ENCODE results near the gene PLCD3.

Gene PLCD3

DNA sequence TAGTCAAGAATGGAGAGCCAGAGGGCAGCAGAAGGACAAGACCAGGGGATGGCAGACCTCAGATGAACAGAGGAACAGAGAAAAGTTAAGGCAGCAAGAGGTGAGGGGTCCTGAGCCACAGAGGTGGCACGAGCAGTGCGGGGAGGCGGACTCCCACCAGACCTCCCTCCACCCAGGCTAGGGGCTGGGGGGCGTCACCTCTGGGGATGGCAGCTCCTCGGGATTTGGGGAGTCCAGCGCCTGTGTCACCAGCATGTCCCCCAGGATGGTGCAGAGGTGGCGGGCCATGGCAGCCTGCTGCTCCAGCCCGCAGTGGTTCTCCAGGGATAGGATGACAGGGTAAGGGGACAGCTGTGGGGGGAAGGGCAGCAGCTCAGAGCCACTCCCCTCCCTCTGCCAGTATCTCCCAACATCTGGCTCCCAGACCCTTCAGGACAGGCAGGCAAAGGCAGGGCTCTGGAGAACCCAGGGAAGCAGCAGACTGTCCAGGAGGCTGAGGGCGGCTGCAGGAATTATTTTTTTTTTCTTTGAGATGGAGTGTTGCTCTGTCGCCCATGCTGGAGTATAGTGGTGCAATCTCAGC, 15.8 kb downstream of the PLCD3 start:
- DNase-seq, result no peak

DNA sequence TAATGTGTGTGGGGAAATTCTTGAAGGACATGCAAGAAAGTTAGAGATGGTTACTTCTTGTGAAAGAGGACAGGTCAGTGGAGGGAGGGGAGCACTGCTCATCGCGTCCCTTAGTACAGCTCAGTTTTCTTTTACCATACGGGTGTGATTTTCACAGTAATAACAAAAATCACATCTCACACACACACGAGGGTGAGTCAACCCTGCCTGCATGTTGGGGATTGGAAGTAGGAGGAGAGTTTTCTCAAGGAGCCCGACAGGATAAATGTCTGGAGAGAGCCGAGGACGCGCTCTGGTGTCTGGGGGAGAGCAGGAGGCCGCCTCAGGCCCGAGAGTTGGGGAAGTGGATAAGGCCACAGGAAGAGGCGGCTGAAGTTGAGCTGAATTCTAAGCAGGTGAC, 16.4 kb downstream of the PLCD3 start:
- DNase-seq, result no peak

DNA sequence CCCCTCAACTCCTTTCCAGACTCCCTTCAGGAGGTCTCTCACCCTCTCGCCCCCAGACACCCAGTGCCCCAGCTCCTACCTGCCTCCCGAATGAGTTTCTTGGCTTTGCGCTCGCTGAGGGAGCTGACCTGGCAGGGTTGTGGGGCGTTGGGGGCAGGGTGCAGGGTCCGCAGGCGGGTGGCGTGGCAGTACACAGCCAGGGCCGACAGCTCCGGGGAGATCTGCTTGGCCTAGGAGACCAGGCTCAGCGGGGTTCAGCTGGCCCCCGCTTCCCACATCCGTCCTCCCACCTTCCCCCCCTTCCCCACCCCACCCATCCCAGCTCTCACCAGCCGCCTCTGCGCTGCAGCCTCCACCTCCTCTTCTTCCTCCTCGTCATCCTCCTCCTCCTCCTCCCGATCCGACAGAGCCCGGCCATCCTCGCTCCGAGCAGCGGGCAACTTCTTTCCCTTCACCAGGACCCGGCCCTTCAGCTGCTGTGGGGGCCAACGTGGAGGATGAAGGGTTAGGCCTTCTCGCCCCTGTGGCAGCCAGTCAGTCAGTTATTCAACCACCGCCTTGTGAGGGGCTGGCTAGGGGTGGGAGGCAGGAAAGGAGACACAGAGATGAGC, 17.2 kb downstream of the PLCD3 start:
- DNase-seq, result no peak

DNA sequence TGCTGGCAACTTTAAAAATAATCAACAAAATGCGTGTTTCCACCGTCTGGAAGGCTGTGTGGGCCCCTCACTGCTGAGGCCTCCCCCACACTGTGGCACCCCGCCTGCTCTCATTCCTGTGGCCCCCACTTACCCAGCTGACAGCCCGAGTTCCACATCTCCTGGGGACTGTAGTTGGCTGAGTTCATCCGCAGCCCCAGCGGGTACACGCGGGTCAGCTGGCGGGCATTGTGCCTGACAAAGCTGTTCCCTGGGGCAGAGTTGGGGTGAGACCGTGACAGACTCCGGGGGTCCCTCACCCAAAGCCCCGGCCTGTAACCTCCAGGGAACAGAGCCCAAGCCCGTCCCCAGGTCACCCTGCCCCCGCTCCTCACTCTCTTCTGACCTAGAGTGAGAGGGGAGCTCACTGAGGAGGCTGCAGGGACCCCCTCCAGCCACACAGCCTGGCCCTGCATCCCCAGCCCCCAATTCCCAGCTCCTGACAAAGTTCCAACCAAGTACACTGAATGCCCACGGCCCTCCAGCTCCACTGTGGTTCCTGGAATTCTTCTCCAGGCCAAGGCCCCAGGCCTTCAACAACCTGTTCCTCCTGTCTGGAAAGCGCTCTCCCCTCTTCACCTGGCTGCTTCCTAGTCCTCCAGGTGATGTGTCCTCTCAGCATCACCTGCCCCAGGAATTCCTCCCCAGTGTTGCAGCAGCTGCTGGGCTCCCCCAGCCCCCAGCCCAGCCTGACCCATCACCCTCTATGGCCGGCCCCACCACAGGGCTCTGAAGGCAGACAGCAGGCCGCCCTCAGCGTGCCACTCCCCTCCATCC, 18.0 kb downstream of the PLCD3 start:
- no peak for DNase-seq

DNA sequence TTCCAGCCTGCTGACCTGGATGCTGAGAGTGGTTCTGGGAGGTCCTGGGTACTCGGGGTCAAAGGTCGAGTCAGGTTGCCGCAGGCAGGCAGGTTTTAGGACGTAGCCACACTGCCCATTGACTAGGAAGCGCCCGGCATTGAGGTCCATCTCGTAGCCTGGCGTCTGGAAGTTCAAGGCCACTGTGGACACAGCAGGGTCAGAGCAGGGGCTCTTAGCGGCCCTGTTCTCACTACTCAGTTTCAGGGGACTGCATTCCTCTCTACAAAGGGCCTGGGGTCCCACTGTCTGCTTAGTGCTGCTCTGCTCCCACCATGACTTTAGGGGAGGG, 18.9 kb downstream of the PLCD3 start:
- no peak for DNase-seq

DNA sequence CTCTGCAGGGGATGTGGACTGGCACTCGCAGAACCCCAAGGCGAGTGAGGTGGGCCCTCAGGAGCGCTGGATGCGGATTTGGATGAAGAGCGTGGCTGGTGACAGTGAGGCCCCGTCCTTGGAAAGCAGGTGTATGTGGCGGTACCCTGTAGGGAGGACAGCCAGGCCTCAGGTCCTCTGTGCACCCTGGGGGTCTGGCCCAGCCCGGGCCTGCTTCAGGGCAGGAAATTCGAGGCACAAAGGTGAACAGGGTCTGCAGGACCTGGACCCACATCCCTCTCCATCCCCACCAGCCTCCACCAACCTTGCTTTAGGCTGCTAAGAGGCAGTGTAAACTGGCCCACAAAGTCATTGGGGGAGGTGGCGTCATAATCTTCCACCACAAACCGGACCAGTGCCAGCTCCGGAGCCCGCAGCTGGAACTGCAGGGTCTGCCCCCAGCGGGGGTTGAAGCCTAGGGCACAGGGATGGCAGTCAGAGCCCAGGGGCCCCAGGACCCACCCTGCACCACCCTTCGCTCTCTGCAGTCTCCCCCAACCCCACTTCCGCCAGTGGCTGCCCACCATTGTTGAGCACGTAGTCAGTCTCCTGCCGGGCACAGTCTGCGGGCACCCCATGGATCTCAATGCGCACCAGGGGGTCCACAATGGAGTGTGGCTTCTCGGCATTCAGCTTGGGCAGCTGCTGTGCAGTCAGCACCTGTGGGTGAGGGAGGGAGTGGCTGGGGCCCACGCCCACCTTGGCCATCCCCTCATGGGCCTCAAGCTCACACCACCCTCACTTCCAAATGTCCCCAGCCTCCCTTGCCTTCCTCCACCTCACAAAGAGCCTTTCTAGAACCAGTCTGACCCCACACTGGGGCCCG, 19.5 kb downstream of the PLCD3 start:
- DNase-seq, result no peak

DNA sequence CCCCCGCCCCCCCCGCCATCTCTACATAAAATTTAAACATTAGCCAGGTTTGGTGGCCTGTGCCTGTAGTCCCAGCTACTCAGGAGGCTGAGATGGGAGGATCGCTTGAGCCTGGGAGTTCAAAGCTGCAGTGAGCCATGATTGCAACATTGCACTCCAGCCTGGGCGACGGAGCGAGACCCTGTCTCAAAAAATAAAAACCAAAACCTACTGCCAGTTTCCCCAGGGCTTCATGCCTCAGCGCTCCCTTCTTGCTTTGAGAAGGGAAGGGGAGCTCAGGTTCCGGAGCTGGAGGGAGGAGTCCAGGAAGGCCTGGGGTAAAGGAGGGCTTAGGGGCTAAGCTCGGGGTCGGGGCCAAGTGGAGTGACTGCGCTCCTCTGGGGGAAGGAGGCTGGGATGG, 20.5 kb downstream of the PLCD3 start:
- DNase-seq, result no peak

DNA sequence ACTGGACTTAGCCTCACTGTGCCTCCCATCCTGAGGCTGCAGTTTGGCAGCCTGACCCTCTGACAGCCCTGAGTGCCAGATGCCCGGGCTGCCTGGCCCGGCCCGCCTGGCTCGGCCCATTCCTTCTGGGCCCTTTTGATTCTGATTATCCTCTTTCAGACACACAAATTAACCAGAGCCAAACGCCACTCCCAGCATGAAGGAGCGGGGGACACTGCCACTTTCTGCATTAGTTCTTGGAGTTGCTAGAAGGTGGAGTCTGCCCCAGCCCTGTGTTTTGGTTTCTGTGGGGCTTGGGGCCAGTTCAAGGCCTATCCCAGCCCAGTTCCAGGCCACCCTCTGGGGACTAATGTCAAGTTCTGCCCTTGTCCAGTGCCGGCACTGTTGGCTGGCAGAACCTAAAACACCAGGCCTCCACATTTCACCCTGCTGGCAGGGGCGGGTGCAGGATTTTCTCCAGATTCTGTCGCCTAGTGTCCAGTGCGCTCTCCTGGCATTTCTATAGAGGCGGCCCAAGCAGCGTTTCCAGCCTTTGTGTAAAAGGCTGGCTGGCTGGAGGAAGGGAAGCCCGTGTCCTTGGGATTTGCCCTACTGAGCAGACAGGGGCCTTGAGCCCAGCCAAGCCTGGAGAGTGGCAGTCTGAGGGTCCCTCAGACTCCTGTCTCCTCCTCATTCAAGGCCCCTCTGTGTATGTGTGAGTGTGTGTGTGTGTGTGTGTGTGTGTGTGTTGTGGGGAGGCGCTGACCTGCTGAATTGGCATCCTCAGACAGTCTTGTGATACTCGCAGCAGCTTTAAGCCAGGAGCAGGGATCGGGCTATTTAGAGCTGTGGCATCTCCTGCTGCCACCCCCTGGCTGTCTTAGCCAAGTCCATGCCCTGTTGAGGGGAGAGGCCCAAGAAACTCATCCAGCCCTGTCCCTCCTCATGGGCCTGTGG, 21.4 kb downstream of the PLCD3 start:
- DNase-seq, result no peak

DNA sequence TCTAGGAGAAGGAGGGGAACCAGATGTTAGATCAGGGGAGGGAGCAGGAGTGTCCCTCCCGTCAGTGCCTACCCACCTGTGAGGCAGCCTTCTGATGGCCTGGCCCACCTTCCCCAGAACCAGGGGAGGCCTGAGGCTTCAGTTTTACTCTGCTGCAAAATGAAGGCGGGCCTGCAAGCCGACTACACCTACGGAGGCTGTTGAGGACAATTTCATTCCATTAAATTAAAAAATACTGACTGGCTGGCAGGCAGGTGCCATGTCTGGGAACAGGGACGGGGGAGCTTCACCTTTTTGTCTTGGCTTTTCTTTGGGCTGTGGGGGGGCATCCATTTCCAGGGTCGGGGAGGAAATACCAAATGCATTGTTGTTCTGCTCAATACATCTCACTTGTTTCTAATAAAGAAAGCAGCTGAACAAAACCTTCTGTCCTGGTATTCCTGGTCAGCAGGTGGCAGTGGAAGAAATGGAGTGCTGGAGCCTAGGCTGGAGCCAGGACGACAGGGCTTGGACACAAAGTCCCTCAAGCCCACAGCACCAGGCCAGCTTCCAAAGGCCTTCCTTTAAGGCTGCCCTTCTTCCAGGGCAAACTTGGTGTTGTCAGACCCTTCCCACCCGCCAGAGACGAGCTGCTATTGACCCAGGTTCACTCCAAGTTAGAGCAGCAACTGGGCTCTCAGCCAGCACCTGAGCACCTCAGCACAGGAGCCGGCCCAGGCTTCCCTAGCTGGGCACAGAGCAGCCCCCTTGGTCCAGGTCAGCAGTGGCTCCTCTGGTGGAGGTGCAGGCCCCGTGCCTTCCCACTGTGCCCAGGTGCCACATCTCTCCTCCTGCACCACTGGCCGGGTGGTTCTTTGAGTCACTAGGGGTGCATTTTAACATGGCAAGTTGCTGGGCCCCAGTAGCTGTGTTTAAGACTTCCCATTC, 23.5 kb downstream of the PLCD3 start:
- DNase-seq, result no peak

DNA sequence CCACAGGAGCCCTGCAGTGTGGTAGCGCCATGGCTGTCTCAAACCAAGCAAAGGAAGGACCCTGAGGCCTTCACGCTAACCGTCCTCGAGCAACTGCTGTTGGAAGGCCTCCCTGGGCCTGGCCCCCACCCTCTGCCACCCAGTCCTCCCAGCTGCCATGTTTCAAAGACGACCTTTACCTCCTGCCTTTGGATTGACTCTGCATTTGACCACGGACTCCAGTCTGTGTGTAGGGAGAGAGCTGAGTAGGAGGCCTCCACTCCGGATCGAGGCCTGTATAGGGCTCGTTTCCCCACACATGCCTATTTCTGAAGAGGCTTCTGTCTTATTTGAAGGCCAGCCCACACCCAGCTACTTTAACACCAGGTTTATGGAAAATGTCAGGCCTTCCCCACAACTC, 24.3 kb downstream of the PLCD3 start:
- no peak for DNase-seq

DNA sequence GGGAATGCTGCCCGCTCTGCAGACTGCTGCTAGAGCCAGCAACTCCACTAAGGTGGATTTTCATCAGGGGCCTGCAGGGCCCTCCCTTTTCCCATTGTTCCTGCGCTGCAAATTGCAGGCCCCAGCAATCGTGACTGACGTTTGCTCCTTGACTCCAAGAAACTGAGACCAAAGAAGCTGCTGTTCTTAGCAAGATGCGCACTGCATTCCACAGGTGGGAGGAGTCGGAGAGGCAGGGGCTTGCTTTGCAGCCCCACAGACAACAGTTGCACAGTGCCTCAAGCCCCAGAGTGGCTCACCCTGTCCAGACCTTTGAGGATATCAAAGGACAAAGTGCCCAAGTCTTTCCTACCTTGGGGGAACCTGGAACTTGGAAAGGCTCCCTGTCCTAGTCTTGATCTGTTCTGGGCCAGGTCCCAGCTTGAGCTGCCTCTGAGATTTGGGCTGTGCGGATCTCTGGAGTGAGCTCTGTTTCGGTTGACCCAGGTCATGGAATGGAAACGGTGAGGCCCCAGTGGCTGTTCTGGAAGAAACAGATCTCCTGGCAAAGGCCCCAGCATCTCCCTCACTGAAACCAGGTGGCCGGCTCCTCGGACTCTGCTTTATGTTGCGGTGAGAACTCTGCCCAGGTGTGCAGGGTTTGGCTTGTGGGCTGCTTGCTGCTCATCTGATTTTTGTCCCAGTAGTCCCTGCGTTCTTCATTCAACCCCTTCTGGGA, 24.9 kb downstream of the PLCD3 start:
- DNase-seq, result no peak

DNA sequence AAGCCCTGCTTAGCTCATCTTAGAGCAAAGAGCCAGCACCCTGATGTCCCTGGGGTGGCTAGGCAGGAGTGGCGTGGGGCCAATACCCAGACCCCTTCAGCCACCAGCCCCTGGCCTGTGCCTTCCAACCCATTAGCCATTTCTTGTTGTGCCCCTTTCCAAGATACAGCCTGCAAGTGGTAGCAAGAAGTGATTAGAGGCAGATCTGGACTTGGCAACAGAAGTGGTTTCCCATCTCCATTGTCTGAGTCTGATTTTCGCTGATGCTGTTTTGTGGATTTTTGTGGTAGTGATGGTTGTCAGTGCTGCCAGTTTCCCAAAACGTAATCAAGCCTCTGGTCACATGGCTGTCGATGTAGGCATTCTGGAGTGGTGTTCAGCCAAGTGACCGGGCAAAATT, 25.7 kb downstream of the PLCD3 start:
- DNase-seq, result no peak

DNA sequence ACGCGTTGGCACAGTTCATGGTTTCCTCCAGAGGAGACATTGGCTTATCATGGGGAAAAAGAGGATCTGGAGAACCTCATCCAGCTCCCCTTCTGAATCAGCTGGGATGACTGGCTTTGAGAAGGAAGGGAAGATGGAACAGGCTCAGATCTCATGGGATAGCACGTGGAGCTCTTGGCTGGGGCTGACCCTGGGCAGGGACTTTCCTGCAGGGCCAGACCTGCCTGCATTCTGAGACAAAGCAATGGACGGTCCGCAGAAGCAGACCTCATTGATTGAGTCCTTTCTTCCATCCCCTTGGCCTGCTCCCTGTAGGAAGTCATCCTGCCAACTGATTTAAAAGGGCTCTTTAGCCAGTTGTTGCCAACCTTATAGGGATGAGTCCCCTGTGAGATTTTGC, 26.2 kb downstream of the PLCD3 start:
- no peak for DNase-seq

DNA sequence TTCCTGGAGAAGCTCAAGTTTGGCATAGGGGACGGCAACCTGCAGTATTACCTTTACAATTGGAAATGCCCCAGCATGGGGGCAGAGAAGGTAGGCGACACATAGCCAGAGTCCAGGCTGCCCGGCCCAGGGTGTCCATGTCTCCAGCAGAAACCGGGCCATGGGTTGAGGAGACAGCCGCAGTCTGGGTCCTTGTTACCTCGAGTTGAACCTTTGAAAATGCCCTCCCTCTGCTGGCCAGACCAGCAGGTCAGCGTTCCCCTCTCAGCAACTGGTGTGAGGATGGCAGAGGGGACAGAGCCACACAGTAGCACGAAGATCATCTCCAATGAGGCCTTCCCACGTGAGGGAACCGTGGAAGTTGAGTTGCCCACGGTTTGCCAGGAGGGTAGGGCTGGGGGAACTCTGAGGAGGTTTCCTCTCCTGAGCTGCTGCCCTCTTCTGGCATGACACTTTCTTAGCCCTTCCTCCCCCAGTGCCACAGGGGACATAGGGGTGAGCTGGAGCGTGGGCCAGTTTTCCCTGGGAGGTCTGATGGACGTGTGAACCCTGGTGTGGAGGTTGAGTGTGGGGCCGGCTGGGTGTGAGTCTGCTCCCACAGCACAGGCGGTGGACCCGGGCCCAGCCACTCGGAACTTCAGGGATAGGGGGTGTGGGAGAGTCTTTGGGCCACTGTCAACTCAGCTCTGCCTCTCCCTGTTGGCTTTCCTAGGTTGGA, 27.2 kb downstream of the PLCD3 start:
- DNase-seq, result no peak

DNA sequence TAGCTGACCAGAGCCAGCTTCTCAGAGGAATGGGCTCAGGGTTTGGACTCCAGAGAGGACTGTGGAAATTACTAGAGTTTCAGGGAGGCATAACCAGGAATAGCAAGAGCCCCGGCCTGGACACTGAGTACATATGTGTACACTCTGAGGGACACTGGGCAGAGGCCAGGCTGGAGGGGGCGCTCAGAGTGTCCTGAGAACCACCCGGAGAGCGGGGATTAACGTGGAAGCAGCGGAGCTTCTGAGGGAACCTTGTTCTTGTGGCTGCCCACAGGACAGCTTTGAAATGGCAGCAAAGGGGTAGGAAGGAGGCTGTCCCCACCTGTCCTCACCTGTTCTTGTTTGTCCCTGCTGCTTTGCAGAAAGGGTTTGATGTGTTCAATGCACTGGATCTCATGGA, 27.8 kb downstream of the PLCD3 start:
- DNase-seq, result no peak

DNA sequence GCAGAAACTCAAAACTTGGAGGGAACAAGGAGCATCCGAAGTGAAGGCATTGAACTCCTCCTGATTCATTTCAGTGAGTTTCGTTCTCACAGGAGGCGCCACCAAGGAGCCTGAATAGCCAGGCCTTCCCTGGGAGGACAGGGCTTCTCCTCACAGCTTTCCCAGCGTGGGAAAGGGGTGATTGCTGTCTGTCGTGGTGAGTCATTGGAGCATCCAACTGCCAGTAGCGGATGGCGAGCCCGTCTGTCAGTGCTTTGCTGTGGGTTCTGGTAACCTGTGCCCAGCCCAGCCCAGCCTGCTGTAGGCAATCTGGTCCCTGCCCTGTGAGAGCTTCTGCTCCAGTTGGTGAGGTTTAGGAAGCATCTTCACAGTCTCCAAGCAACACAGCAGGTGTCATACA, 28.3 kb downstream of the PLCD3 start:
- DNase-seq, result no peak

DNA sequence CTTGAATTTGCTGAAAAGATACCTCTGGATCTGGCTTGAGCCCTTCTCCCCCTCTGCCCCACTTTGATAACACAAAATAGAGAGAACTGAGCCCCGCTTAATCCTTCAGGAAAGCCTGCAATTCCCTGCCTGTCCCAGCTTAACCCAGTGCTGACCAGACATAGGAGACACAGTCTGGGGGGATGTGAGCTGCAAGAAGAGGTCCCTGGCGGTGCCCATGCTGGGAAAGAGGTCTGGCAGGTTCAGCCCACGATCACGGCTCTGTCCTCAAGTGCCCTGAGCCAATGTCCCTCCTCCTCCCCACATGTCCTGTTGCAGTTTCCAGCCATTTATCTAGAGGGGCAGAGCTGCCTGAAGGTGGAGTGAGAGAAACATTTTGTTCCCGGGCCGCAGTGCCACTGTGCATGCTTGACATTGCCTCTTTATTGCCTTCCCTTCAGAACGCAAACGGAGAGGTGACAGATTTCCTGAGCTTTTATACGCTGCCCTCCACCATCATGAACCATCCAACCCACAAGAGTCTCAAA, 29.0 kb downstream of the PLCD3 start:
- no peak for DNase-seq

DNA sequence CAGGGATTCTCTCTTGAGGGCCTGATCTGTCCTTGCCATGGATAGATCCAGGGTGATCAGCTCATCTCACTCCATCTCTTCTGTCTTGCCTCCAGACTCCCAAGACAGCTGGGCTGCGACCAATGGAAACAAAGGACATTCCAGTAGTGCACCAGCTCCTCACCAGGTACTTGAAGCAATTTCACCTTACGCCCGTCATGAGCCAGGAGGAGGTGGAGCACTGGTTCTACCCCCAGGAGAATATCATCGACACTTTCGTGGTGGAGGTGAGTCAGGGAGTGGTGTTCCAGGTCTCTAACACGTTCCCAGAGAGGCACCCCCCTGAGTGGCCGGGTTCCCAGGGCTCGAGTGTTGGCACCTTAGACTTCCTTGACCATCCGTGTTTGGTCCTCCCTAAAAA, 29.5 kb downstream of the PLCD3 start:
- no peak for DNase-seq

Data from suppressor macrophage treated with lipopolysaccharide for 4 hours (primary cell).